ENCODE results near the gene FRS3. TPM values are rescaled to one million over a fixed set of nuclear protein-coding genes. Genes with fewer than 3 reads are reported as not detected.

The FRS3 gene
- polyA plus RNA-seq, 4 donors: 6.0 to 8.0 (median 7.3) TPM

DNA sequence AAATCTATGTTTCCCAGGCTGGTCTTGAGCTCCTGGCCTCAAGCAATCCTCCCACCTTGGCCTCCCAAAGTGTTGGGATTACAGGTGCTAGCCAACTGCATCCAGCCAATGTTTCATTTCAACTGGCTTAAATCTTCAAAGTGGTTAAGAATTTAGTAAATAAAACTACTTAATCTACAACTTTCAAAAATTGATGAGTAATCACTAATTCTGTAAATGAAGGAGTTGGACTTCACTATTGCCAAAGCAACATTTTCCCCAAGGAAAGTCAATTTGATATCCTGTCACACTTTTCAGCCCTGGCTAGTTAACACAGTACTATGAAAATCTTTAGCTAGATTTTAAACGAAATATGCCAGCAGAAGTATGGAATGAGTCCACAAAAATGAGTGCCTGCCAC is 11.6 kb upstream of the FRS3 start:
- no peak for DNase-seq (ENCODE audit: low read depth in 4 of 4, low spot score in 2 of 4)

DNA sequence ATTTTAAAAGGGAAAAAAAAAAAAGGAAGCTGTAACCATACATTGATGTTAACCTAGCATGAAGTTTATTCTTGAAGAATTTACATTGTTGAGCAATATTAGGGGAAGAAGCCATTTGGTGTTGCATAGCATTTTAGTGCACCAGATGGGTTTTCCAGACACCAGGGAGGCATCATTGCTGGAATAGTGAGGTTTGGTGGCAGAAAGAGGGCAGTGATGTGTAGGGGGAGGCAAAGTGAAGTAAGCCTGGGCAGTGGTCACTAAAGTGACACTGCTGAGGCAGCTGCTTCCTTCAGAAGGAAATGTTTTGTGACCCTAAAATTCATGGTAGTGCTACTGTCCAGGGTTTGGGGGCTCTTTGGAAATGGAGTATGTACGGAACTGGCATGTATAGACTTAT is 10.3 kb upstream of the FRS3 start:
- no peak for DNase-seq (ENCODE audit: low read depth in 4 of 4, low spot score in 2 of 4)

DNA sequence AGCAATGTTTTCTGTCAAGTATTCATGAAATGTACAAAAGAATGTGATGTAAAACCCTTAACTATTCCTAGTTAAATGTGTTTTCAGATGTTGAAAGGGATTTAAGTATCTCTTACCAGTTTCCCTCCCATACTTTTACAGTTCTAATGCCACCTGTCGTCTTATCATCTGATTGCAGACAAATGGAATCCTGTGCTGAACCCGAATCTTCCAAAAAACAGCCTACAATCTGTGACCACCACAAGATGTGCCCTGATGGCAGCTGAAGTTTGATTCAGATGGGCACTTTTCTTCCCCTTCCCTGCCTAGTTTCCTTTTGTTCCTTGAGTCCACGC is 9.7 kb upstream of the FRS3 start:
- DNase-seq (ENCODE audit: low read depth in 4 of 4, low spot score in 2 of 4): no peak

- peak; percentile 88 to 93 (median 90) for DNase-seq (ENCODE audit: low read depth in 4 of 4, low spot score in 2 of 4)
Observed at GRCh38 chr6:41787219-41787917, 7.7 kb upstream of the FRS3 start, which contains the start of gene TOMM6. Gene TOMM6, plus strand, starts transcription at chr6:41787694. Its CDS starts 4 bp downstream, at chr6:41787698.

GRCh38 chr6:41786451-41787218 is 6.9 kb upstream of the FRS3 start:
- DNase-seq (ENCODE audit: low read depth in 4 of 4, low spot score in 2 of 4): peak in 2 of 4 donors; percentile 68 to 79

GRCh38 chr6:41785689-41786450 is 6.2 kb upstream of the FRS3 start:
- DNase-seq (ENCODE audit: low read depth in 4 of 4, low spot score in 2 of 4): no peak

- DNase-seq (ENCODE audit: low read depth in 4 of 4, low spot score in 2 of 4): no peak
Observed at GRCh38 chr6:41785254-41785653, 5.6 kb upstream of the FRS3 start.

DNA sequence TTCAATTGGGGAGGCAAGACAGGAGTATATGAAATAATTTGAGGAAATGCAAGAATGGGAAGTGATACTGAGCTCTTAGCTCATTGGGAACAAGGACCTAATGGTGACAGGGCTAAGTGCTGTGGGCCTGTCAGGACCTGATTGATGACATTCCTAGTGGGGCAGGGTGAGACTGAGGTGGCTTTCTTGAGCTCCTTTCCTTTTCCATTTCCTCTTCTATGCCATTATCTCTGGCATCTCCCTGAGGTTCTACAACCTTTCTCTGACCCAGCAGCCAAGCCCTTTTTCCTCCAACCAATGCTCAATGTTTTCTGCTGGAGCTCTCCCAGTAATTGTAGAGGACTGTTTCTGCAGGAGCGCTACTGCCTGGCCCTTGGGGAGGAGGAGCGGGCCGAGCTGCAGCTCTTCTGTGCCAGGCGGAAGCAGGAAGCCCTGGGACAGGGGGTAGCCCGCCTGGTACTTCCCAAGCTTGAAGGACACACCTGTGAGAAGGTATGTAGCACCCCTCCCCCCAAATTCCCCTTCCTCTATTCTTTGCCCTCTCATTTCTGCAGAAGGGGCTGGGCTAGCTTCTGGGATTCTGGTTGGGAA is 5.0 kb upstream of the FRS3 start:
- DNase-seq (ENCODE audit: low read depth in 4 of 4, low spot score in 2 of 4): no peak

DNA sequence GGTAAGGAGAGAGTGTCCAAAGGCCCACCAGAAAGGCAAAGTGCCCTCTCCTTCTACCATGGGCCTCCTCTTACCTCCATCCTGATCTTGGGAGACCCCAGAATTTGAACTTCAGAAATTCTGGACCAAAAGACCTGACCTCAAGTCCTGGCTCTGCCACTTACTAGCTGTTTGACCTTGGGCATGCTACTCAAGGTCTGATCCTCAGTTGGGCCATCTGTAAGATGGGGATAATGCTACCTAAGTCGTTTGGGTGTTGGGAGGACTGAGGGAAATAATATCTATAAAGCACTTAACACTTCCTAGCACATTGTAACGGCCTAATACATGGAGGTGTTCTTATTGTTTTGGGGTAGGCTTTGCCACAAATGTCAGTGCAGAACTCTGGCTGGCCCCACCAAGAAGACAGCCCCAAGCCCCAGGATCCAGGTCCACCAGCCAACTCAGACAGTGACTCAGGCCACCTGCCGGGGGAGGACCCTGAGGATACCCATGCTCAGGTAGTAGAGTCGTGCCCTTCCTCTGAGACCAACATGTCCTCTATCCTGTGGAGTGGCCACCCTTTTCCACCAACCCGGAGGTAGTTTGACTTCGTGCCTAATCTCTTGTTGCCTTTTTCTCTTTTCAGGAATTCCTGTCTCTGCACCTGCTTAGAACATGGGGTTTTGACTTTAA is 3.5 kb upstream of the FRS3 start:
- DNase-seq (ENCODE audit: low read depth in 4 of 4, low spot score in 2 of 4): no peak

DNA sequence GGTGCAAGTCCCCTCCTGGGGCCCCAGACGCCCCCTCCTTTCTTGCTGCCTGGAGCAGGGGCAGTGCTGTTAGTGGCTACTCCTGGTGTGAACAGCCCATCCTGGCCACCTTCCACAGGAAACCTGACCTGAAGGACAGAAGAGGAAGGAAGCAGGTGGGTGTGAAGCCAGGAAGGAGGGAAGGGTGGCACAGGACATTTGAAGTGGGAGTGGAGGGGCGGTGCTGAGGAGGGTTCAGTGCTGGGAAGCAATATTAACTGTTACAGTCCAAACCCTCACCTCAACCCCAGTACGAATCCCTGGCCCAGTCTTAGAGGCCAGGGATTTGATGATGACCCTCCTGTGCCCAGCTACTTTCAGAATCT is 1.6 kb upstream of the FRS3 start:
- DNase-seq (ENCODE audit: low read depth in 4 of 4, low spot score in 2 of 4): no peak

DNA sequence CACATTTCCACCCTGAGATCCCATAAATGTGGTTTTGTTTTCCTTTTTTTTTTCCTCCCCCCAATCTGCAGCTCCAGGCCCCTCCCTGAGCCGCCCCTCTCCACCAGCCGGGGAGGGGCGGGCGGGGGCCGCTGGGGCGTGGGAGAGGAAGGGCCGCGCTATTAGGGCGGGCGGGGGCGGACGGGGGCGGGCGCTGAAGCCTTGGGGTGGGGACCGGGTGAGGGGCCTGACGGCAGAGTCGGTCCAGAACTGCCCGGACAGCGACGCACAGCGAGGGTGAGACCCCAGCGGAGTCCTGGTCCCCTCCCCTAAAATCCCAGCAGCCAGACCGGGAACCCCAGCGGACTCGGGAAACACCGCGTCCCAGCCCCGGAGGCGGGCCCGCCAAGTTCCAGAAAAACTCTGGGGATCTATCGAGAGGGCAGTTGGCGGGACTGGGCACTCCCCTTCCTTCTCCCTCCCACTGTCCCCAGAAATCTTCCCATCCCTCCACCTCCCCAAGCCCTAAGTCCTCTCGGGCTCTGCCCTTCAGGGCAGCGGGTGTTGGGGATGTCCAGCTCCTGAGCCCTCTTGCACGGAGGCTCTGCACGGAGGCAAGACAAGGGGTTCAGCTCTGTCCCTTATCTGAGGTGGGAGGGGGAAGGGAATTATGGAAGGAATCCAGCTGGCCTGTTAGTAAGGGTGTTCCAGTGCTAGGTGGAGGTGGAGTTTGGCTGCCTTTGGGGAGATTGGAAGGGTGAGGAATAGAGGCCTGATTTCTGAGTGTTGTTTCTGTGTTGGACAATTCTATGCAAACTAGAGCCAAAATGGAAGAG is 1.1 kb upstream of the FRS3 start, which contains the start of gene PRICKLE4:
Gene PRICKLE4 (plus strand): TSS at position 232 of the 815 bp plus-strand sequence. CDS start 2,692 bp downstream, outside the sequence.
- no peak for DNase-seq (ENCODE audit: low read depth in 4 of 4, low spot score in 2 of 4)

DNA sequence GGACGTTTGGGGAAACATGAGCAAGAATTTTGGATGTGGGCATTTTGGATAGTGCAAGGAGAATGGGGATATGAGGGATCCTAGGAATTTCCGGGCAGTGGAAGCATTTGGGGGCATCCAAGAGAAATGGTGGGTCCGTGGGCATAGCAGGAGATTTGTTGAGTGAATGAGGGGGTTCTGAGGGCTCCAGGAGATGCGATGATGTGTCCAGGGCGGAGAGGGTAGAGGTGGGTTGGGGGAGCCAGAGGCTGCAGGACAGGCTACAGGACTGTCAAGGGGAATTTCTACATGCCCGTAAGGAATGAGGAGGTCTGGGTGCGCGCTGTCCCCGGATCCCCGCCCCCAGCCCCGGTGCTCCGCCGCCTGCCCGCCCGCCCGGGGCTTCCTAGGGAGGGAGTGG is 364 bp downstream of the FRS3 start:
- no peak for DNase-seq (ENCODE audit: low read depth in 4 of 4, low spot score in 2 of 4)

- DNase-seq (ENCODE audit: low read depth in 4 of 4, low spot score in 2 of 4): no peak
Observed at GRCh38 chr6:41778895-41779294, 805 bp downstream of the FRS3 start.

DNA sequence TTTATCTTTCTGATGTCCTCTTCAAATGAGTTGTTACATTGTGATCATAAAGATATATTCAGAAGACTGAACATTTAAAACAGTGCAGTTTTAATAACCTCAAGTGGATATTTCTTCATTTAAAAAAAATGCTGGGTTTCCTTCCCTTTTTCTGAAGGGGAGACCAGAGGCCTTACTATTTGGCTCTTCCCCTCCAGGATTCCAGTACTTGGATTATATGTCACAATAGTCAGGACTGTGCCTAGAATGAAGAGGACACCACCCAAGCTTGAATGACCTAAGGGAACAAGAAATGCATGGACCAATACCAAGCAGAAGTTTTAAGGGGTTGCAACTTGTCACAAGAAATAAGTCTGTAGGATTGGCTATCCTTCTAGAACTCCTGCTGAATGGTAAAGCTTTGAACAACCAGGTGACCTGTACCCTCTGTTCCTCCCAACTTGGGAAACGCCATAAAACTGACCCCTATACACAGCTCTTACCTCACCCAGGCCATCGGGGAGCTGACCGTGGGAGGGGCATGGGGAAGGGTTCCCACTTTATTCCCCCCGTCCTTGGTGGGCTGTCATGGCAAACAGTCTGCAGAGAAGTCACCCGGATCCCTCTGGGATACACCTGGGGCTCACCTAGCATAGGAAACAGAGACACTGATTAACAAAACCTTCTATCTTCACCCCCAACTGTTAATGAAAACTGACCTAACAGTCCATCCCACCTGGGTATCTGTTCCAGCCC is 2.0 kb downstream of the FRS3 start:
- no peak for DNase-seq (ENCODE audit: low read depth in 4 of 4, low spot score in 2 of 4)

DNA sequence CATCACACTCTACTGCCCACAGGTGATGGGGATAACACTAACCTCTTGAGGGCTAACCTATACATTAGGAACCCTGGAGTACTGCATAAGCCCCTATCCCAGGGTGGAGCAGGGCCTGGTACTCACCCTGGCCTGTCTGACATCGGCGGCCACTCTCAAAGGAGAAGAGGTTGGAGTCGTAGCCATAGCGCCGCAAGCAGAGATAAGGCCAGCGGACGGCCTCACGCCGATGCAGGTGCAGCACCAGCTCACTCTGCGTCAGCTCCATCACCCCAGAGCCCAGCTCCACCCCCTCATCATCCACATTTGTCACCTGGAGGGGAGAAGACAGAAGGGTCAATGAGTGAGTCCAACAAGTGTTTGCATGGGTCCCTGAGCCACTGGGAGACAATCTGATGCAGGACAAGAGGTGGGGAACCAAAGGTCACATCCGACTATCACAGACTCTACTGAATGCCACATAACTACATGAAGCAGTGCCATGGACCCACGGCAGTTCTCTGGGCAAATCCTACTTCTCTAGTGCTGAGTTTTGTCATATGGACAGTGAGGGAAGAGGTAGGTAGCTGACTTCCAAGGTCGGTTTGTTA is 4.3 kb downstream of the FRS3 start:
- DNase-seq (ENCODE audit: low read depth in 4 of 4, low spot score in 2 of 4): no peak

DNA sequence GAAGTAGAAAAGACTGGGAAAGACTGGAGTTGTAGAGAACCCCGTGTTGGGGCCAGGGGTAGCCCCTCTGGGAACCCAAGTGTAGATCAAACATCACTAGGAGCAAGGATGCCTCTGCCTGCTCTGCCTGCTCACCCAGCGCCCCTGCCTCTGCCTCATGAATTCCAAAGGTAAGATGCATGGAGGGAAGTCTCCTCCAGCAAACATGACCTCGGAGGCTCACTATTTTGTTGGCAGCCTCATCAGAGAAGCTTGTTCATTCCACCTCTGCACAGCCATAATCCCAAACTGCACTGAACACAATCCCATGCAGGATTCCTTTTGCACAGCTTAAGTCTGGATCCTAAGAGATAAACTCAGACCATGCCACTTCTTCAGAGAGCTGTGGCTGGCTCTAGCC is 4.9 kb downstream of the FRS3 start:
- no peak for DNase-seq (ENCODE audit: low read depth in 4 of 4, low spot score in 2 of 4)

DNA sequence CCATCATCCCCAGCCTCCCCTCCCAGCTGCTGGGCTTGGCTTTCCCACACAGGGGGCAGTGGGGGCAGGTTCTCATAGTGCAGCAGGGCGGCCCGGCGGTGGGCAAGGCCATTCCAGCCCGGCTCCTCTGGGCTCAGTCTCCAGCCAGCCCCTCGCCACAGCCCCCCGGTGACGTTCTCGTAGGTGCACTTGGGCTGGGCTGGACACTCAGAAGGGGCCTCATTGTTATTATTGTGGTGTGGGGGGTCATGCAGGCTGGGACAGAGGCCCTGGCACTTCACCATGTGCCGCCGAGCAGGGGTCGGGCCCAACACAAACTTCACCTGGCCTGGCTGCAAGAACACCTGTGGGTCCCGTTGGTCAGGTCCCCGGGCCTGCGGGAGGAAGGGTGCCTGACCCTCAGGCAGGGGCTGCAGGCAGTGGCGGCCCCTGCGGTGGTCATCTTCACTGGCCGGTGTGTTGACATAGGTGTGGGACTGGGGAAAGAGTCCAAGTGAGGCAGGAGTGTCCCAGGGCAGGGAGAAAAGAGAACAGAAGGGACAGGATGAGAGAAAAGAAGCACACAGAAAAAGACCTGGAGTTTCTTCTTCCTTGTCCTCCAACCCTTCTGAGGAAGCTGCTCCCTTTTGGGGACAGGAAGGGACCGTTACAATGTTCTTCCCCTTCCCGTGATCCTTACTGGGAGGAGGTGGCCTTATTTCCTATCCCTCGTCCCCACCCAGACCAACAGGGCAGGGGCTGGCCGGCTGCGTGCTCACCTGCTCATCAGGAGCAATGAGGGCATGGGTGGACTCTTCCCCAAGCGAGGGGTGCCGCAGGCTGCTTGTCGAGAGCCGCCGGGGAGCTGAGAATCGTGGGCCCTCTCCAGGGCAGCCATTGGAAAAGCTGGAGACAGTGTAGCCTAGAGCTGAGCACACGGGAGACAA is 8.4 kb downstream of the FRS3 start:
- DNase-seq (ENCODE audit: low read depth in 4 of 4, low spot score in 2 of 4): no peak
